Measurements from ENCODE around the gene TNFRSF14. TPM values are rescaled to one million over a fixed set of nuclear protein-coding genes. Genes with fewer than 3 reads are reported as not detected.

The TNFRSF14 gene
- total RNA-seq, 3 donors from 2014 or later = 55.8 to 75.8 (median 67.8) TPM

DNA sequence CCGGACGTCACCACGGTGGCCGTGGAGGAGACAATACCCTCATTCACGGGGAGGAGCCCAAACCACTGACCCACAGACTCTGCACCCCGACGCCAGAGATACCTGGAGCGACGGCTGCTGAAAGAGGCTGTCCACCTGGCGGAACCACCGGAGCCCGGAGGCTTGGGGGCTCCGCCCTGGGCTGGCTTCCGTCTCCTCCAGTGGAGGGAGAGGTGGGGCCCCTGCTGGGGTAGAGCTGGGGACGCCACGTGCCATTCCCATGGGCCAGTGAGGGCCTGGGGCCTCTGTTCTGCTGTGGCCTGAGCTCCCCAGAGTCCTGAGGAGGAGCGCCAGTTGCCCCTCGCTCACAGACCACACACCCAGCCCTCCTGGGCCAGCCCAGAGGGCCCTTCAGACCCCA is 7.0 kb downstream of the TNFRSF14 start:
- TF ChIP-seq POLR2AphosphoS5 (IDR thresholded peaks at IDR 0.05) (no peak), POLR2A (IDR thresholded peaks at IDR 0.05) (no peak)
- TF ChIP-seq, protein P1, sequence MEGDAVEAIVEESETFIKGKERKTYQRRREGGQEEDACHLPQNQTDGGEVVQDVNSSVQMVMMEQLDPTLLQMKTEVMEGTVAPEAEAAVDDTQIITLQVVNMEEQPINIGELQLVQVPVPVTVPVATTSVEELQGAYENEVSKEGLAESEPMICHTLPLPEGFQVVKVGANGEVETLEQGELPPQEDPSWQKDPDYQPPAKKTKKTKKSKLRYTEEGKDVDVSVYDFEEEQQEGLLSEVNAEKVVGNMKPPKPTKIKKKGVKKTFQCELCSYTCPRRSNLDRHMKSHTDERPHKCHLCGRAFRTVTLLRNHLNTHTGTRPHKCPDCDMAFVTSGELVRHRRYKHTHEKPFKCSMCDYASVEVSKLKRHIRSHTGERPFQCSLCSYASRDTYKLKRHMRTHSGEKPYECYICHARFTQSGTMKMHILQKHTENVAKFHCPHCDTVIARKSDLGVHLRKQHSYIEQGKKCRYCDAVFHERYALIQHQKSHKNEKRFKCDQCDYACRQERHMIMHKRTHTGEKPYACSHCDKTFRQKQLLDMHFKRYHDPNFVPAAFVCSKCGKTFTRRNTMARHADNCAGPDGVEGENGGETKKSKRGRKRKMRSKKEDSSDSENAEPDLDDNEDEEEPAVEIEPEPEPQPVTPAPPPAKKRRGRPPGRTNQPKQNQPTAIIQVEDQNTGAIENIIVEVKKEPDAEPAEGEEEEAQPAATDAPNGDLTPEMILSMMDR (IDR thresholded peaks at IDR 0.05) = no peak
- intact Hi-C loops (cut with DNase I; ENCODE audit: low total_unique reads) = no loop called here
- no peak overlapping the region for H3K27ac ChIP-seq
- H3K4me3 ChIP-seq = no peak overlapping the region
- peaks cover 0 to 7% of the 10 kb centered on the region in 2 donors for H3K27me3 ChIP-seq
- no peaks in the 10 kb centered on the region for H3K9me3 ChIP-seq
- no peaks in the 10 kb centered on the region for H3K4me1 ChIP-seq
- H3K36me3 ChIP-seq = no peaks in the 10 kb centered on the region
- DNase-seq (ENCODE audit: low spot score in 2 of 2) = no peak

DNA sequence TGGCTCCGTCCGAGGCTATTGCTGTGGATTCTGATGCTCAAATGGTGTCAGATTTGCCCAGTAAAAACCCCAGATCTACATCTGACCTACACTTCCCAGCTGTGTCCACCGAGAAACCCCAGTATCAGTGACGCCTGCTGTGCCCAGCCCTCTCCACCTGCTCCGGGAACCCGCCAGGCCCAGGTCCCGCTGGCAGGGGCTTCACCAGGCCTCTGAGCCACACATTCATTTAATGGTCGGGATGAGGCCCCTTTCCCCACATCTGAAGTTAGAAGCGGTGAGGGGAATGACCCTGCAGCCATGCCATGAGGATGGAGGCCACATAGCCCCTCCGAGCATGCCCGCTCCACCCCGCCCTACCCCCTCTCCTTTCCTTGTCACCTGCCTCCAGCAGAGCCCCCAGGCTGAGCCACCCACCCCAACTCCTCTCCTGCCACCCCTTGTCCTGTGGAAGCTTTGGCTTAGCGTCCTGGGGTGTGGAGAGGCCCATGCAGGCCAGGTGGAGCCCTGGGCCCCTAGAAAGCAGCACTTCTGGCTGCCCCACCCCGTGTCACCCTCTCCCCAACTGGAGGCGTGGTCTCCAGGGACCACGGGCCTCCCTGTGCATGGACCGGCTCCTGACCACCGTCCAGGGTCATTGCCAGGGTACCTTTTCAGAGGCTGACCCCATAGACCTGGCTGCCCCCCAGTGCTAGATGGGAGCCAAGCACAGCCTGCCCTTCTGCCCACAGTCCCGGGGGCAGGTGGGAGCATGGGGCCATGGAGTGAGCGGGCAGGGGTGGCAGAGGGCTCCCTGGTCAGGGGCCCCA is 8.0 kb downstream of the TNFRSF14 start:
- no peaks in the 10 kb centered on the region for H3K36me3 ChIP-seq
- H3K4me1 ChIP-seq = no peaks in the 10 kb centered on the region
- H3K4me3 ChIP-seq = no peak overlapping the region
- intact Hi-C loops (cut with DNase I; ENCODE audit: low total_unique reads) = no loop called here
- no peak for DNase-seq (ENCODE audit: low spot score in 2 of 2)
- peaks cover 0 to 7% of the 10 kb centered on the region in 2 donors for H3K27me3 ChIP-seq
- no peak overlapping the region for H3K27ac ChIP-seq
- no peaks in the 10 kb centered on the region for H3K9me3 ChIP-seq
- TF ChIP-seq POLR2AphosphoS5 (IDR thresholded peaks at IDR 0.05) (no peak), POLR2A (IDR thresholded peaks at IDR 0.05) (no peak)
- TF ChIP-seq, protein P1 (IDR thresholded peaks at IDR 0.05) = no peak

DNA sequence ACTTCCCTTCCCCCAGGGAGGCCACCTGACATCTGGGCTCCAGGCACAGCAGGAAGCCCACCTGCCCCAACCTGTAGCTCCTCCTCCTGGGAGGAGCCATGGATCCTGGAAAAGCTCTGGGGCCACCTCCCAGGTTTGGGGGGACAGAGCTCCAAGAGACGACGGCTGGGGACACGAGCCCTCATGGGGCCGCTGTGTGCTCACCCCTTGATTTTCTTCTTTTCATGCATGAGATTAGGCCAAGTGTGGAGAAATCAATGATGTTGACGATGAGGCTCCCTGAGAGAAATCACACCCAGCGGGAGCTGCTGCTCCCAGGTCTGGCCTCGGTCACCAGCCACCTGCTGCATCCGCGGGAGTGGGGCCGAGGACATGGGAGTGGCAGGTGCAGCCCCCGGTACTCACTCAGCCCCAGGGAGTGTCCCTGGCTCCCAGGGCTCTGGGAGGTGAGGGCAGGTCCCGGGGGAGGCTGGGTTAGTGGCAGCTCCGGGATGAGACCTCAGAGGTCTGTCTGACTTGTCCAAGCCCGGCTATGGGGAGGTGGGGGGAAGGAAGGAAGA is 8.7 kb downstream of the TNFRSF14 start:
- Histone ChIP-seq H3K4me3 (no peak overlapping the region), H3K36me3 (no peaks in the 10 kb centered on the region)
- TF ChIP-seq, protein P1 (IDR thresholded peaks at IDR 0.05) = no peak
- TF ChIP-seq POLR2A (IDR thresholded peaks at IDR 0.05) = no peak
- TF ChIP-seq POLR2AphosphoS5 (IDR thresholded peaks at IDR 0.05) = no peak

DNA sequence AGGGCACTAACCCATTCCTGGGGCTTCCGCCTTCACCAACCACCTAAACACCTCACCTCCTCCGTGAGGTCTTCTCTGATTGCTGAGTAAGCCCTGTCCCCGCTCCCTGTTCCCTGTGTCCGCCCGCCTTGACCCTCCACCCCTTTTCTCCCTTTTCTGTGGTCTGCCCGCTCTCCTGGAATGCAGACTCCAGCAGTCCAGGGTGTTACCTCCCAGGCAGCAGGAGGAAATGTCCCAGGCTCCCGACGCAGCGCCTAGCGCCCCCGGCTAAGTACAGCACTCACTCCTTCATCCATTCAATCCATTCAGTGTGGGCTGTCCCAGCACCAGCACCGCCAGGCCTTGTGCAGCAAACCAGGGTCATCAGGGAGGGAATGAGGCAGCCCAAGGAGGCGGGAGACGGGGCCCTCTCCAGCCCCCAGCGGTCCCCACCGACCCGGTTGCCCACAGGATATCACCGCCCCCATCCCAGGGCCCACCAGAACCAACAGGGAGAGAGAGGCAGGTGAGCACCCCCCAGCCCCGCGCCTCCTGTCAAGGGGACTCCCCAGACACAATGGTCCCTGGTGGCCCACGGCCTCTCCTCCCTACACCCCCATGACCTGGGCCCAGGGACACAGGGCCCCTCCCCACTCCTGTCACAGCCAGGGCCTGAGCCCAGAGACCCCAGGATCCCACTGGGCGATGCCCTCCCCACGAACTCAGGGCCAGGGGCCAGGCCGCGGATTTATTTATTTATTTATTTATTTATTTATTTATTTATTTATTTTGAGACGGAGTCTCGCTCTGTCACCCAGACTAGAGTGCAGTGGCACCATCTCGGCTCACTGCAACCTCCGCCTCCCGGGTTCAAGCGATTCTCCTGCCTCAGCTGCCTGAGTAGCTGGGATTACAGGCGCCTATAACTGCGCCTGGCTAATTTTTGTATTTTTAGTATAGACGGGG is 10.2 kb downstream of the TNFRSF14 start:
- TF ChIP-seq, protein P1 (IDR thresholded peaks at IDR 0.05) = no peak
- TF ChIP-seq POLR2A (IDR thresholded peaks at IDR 0.05) (no peak), POLR2AphosphoS5 (IDR thresholded peaks at IDR 0.05) (no peak)
- H3K27ac ChIP-seq = no peak overlapping the region
- DNase-seq (ENCODE audit: low spot score in 2 of 2) = no peak
- no peaks in the 10 kb centered on the region for H3K4me1 ChIP-seq
- intact Hi-C loops (cut with DNase I; ENCODE audit: low total_unique reads) = no loop called here
- no peak overlapping the region for H3K4me3 ChIP-seq
- H3K36me3 ChIP-seq = no peaks in the 10 kb centered on the region
- H3K27me3 ChIP-seq = peaks cover 0 to 7% of the 10 kb centered on the region in 2 donors
- H3K9me3 ChIP-seq = no peaks in the 10 kb centered on the region

More for the DNA sequence above, 8.7 kb downstream of the TNFRSF14 start:
- Histone ChIP-seq H3K27ac (no peak overlapping the region), H3K9me3 (no peaks in the 10 kb centered on the region), H3K27me3 (peaks cover 0 to 7% of the 10 kb centered on the region in 2 donors), H3K4me1 (no peaks in the 10 kb centered on the region)
- intact Hi-C loops (cut with DNase I; ENCODE audit: low total_unique reads) = no loop called here
- DNase-seq (ENCODE audit: low spot score in 2 of 2) = no peak

Measured in breast epithelium (tissue), 4 donors.